ES-I3 (cell line): ENCODE measurements around the gene LDLRAD4.
A peak's percentile ranks its signal among the peaks of the same experiment; 100 is the strongest.

ENCODE experiments used
- H3K36me3 ChIP-seq: 2 replicates; pipeline ENCODE4 v1.6.1; 2013; ENCODE audit warnings: mild to moderate bottlenecking, low read length, control low read depth, moderate library complexity; ENCODE audit not compliant: insufficient read depth
- H3K4me1 ChIP-seq: 2 replicates; pipeline ENCODE4 v1.6.1; 2013; ENCODE audit warnings: mild to moderate bottlenecking, control low read depth, low read length; ENCODE audit not compliant: insufficient read depth
- H3K9ac ChIP-seq: 2 replicates; pipeline ENCODE4 v1.6.1; 2013; ENCODE audit warnings: low read depth, mild to moderate bottlenecking, low read length, moderate library complexity
- H3K9me3 ChIP-seq: 2 replicates; pipeline ENCODE4 v1.6.1; 2013; ENCODE audit warnings: mild to moderate bottlenecking, low read length, moderate library complexity; ENCODE audit not compliant: control insufficient read depth, insufficient read depth

LDLRAD4 gene

GRCh38 chr18:13627639-13628038 is 409.1 kb downstream of the LDLRAD4 start:
- peaks cover 4% of the 10 kb centered on the region for H3K4me1 ChIP-seq
- H3K9me3 ChIP-seq = peaks cover 6% of the 10 kb centered on the region
- no peak overlapping the region for H3K9ac ChIP-seq
- H3K36me3 ChIP-seq = no peaks in the 10 kb centered on the region

DNA sequence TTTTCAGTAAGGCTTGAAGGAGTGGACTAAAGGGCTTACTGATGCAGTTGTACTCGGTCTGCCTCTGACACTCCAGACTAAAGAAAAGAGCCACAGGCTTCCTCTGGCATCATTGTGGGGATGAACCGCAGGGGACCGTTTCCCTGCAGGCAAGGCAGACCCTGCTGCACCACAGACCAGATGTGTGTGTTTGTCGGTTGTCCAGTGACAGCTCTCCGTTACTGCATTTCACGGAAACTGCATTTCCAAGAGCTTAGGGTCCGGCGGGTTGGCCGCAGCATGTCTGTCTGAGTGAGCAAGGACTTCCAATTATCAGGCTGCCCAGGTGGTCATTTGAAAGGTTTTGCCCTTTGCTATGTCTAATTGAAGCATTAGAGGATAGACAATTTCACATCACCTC is 409.7 kb downstream of the LDLRAD4 start:
- Histone ChIP-seq H3K9me3 (peaks cover 6% of the 10 kb centered on the region), H3K36me3 (no peaks in the 10 kb centered on the region), H3K4me1 (peaks cover 4% of the 10 kb centered on the region), H3K9ac (no peak overlapping the region)

- peaks cover 6% of the 10 kb centered on the region for H3K9me3 ChIP-seq
- peaks cover 4% of the 10 kb centered on the region for H3K4me1 ChIP-seq
- no peaks in the 10 kb centered on the region for H3K36me3 ChIP-seq
- no peak overlapping the region for H3K9ac ChIP-seq
Observed at GRCh38 chr18:13629841-13630715, 411.5 kb downstream of the LDLRAD4 start.

DNA sequence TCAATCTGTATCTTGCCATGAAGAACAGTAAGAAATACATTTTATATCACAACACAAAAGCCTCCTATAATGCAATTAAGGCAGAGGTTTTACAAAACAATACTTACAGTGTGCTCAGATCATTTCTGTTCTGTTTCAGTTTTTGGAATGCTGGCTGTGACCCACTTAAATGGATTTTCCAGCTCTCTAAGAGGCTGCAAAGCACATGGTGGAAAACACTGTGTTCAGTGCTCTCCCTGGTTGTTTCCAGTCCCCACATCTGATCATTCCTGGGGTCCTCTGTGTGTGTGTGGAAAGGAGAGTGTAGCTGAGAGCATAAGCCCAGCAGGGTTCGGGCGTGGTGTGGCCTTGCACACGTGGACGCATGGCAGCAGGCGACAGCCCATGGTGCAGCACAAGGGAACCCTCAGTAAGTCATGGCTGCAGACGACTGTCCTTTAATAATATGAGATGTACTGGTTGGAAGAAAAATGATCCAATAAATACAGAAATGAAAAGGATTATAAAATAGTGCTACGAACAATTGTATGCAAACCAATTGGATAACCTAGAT is 412.2 kb downstream of the LDLRAD4 start:
- Histone ChIP-seq H3K4me1 (peaks cover 4% of the 10 kb centered on the region), H3K9ac (no peak overlapping the region), H3K9me3 (peaks cover 6% of the 10 kb centered on the region), H3K36me3 (no peaks in the 10 kb centered on the region)

- Histone ChIP-seq H3K4me1 (peaks cover 4% of the 10 kb centered on the region), H3K9me3 (peaks cover 6% of the 10 kb centered on the region), H3K9ac (no peak overlapping the region), H3K36me3 (no peaks in the 10 kb centered on the region)
Observed at GRCh38 chr18:13633700-13634099, 415.1 kb downstream of the LDLRAD4 start.

DNA sequence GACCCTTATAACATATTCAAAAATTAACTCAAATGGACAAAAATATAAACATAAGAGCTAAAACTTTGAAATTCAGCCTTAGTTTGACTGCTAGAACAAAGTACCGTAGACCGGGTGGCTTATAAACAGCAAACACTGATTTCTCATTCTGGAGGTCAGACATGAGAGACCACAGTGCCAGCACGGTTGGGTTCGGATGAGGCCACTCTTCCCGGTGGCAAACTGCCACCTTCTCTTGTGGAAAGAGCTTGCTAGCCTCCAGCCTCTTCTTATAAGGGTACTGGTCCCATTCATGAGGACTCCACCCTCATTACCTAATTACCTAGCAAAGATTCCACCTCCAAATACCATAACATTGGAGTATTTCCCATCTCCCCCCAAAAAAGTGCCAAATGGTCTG is 416.5 kb downstream of the LDLRAD4 start:
- no peaks in the 10 kb centered on the region for H3K36me3 ChIP-seq
- H3K9me3 ChIP-seq = peaks cover 6% of the 10 kb centered on the region
- no peaks in the 10 kb centered on the region for H3K4me1 ChIP-seq

GRCh38 chr18:13638719-13639595 is 420.4 kb downstream of the LDLRAD4 start:
- H3K9me3 ChIP-seq = no peaks in the 10 kb centered on the region
- H3K36me3 ChIP-seq = no peaks in the 10 kb centered on the region
- H3K9ac ChIP-seq = peak overlapping the region; percentile 15; the same call in 1 of the 2 replicates
- H3K4me1 ChIP-seq = no peaks in the 10 kb centered on the region

More for the DNA sequence above, 416.5 kb downstream of the LDLRAD4 start:
- no peak overlapping the region for H3K9ac ChIP-seq

GRCh38 chr18:13640266-13640860 is 421.8 kb downstream of the LDLRAD4 start:
- Histone ChIP-seq H3K4me1 (no peaks in the 10 kb centered on the region), H3K36me3 (no peaks in the 10 kb centered on the region), H3K9ac (no peak overlapping the region), H3K9me3 (no peaks in the 10 kb centered on the region)

GRCh38 chr18:13641551-13642439 is 423.2 kb downstream of the LDLRAD4 start:
- H3K4me1 ChIP-seq = no peaks in the 10 kb centered on the region
- no peaks in the 10 kb centered on the region for H3K36me3 ChIP-seq
- H3K9me3 ChIP-seq = no peaks in the 10 kb centered on the region
- H3K9ac ChIP-seq = peak overlapping the region; percentile 28; the same call in 1 of the 2 replicates

GRCh38 chr18:13642440-13642827 is 423.9 kb downstream of the LDLRAD4 start:
- no peaks in the 10 kb centered on the region for H3K4me1 ChIP-seq
- no peaks in the 10 kb centered on the region for H3K9me3 ChIP-seq
- H3K9ac ChIP-seq = no peak overlapping the region; the same call in 1 of the 2 replicates
- H3K36me3 ChIP-seq = no peaks in the 10 kb centered on the region

- no peaks in the 10 kb centered on the region for H3K36me3 ChIP-seq
- H3K9ac ChIP-seq = no peak overlapping the region
- no peaks in the 10 kb centered on the region for H3K9me3 ChIP-seq
- no peaks in the 10 kb centered on the region for H3K4me1 ChIP-seq
Observed at GRCh38 chr18:13643261-13643751, 424.7 kb downstream of the LDLRAD4 start.

- Histone ChIP-seq H3K36me3 (no peaks in the 10 kb centered on the region), H3K9ac (no peak overlapping the region), H3K4me1 (no peaks in the 10 kb centered on the region), H3K9me3 (no peaks in the 10 kb centered on the region)
Observed at GRCh38 chr18:13645093-13645492, 426.5 kb downstream of the LDLRAD4 start.

DNA sequence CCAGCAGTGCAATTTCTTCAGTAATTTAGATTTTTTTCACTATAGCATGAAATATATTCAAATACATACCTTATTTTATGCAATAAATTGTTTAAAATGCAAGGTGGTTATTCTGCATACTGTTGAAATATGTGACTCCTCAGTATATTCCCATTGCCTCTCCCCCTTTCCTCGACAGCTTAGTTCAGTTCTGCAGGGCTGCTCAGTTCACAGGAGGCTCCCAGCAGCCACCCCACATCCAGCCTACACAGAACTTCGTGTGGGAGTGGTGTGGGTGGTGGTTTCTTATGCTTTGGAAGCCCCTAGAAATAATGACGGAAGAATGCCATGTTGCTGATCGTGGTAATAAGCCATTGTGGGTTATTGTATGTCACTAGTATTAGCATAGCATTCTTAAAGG is 428.1 kb downstream of the LDLRAD4 start:
- Histone ChIP-seq H3K36me3 (no peaks in the 10 kb centered on the region), H3K9me3 (no peaks in the 10 kb centered on the region)

More for the DNA sequence above, 428.1 kb downstream of the LDLRAD4 start:
- Histone ChIP-seq H3K4me1 (no peaks in the 10 kb centered on the region), H3K9ac (no peak overlapping the region)
